Vagina (tissue), 2 donors: Measurements from ENCODE around the gene TMEM178A.

ENCODE experiments used
- POLR2AphosphoS5 ChIP-seq, 2 donors: sonication (generic); formaldehyde crosslinking; IDR thresholded peaks; one replicate each; pipeline ENCODE4 v1.9.0; 2017; ENCODE audit warnings: antibody characterized with exemption in 2 of 2, mild to moderate bottlenecking in 2 of 2, low read depth in 1 of 2; ENCODE audit not compliant: insufficient read depth in 1 of 2
- TF ChIP-seq, protein P1 (sequence below), 3 experiments: fragments of 450-650 bp in 2 of 3; fragments of 200-600 bp in 1 of 3; sonication (generic) in 1 of 3; IDR thresholded peaks; one replicate each; pipeline ENCODE4 v1.5.1; 2017 to 2019; ENCODE audit warnings: antibody characterized with exemption in 3 of 3, mild to moderate bottlenecking in 2 of 3, moderate library complexity in 2 of 3

- TF ChIP-seq, protein P1, sequence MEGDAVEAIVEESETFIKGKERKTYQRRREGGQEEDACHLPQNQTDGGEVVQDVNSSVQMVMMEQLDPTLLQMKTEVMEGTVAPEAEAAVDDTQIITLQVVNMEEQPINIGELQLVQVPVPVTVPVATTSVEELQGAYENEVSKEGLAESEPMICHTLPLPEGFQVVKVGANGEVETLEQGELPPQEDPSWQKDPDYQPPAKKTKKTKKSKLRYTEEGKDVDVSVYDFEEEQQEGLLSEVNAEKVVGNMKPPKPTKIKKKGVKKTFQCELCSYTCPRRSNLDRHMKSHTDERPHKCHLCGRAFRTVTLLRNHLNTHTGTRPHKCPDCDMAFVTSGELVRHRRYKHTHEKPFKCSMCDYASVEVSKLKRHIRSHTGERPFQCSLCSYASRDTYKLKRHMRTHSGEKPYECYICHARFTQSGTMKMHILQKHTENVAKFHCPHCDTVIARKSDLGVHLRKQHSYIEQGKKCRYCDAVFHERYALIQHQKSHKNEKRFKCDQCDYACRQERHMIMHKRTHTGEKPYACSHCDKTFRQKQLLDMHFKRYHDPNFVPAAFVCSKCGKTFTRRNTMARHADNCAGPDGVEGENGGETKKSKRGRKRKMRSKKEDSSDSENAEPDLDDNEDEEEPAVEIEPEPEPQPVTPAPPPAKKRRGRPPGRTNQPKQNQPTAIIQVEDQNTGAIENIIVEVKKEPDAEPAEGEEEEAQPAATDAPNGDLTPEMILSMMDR (IDR thresholded peaks at IDR 0.05) = no peak
- TF ChIP-seq POLR2AphosphoS5 (IDR thresholded peaks at IDR 0.05; ENCODE audit: insufficient read depth in 1 of 2, low read depth in 1 of 2) = no peak
Observed at GRCh38 chr2:39732482-39732881, 66.8 kb downstream of the TMEM178A start.
